ENCODE data around the gene IL33.
"Not testable (repeated sequence)": the region's sequence is repeated elsewhere in the genome, so short reads cannot be mapped to it uniquely, and the experiment has no call there.

IL33 gene, protein sequence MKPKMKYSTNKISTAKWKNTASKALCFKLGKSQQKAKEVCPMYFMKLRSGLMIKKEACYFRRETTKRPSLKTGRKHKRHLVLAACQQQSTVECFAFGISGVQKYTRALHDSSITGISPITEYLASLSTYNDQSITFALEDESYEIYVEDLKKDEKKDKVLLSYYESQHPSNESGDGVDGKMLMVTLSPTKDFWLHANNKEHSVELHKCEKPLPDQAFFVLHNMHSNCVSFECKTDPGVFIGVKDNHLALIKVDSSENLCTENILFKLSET

DNA sequence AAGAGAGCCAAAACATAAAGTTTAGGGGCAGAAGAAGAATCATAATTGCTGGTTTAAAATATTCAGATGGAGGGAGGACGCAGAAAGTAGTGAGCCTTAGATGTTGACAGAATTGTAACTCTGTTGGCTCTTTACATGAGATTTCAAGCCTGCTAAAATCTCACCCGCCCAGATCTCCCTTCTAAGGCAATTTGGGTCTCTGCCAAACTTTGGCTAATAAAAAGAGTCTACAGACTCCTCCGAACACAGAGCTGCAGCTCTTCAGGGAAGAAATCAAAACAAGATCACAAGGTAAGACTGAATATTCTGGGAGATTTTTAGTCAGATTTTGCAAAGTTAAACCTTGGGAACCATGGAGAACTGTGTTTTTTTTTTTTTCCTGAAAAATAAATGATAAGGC is at the start of gene IL33:
TSS of gene IL33 (plus strand) at position 246 of the 400 bp plus-strand sequence. CDS start 25,888 bp downstream, outside the sequence.
- no peaks in the 10 kb centered on the region for H3K4me1 ChIP-seq (ENCODE audit: control insufficient read depth in 1 of 2, insufficient read depth in 1 of 2, low read depth in 1 of 2, low read length in 1 of 2)
- no peak within 1 kb of the TSS for H3K27ac ChIP-seq

DNA sequence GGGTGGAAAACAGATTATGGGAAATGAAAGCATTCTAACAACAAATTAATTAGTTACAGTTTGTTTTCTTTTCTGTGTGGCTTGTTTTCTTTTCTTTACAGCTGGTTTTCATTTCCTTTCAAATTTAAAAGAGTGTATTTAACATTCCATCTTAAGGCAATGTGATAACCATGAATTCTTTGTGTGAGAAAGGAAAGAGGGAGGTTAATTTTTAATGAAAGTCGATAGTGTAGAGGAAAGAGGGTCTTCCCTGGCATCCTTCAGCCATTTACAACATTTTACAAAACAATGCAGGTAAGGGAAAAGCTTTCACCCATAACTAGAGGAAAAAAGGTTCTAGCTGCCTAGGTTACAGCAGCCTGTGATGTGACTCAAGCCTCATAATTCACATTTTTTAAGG is 43.9 kb upstream of the IL33 start:
- H3K27me3 ChIP-seq: no peaks in the 10 kb centered on the region
- H3K36me3 ChIP-seq: no peaks in the 10 kb centered on the region
- TF ChIP-seq, protein P1, sequence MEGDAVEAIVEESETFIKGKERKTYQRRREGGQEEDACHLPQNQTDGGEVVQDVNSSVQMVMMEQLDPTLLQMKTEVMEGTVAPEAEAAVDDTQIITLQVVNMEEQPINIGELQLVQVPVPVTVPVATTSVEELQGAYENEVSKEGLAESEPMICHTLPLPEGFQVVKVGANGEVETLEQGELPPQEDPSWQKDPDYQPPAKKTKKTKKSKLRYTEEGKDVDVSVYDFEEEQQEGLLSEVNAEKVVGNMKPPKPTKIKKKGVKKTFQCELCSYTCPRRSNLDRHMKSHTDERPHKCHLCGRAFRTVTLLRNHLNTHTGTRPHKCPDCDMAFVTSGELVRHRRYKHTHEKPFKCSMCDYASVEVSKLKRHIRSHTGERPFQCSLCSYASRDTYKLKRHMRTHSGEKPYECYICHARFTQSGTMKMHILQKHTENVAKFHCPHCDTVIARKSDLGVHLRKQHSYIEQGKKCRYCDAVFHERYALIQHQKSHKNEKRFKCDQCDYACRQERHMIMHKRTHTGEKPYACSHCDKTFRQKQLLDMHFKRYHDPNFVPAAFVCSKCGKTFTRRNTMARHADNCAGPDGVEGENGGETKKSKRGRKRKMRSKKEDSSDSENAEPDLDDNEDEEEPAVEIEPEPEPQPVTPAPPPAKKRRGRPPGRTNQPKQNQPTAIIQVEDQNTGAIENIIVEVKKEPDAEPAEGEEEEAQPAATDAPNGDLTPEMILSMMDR (IDR thresholded peaks at IDR 0.05): no peak

More for the DNA sequence above, at the start of gene IL33:
- TF ChIP-seq, protein P1 (IDR thresholded peaks at IDR 0.05): no peak
- H3K9me3 ChIP-seq: no peaks in the 10 kb centered on the region
- H3K27me3 ChIP-seq: no peaks in the 10 kb centered on the region
- no peaks in the 10 kb centered on the region for H3K36me3 ChIP-seq
- no peak within 1 kb of the TSS for H3K4me3 ChIP-seq (ENCODE audit: low read depth in 1 of 2, low read length in 1 of 2)

DNA sequence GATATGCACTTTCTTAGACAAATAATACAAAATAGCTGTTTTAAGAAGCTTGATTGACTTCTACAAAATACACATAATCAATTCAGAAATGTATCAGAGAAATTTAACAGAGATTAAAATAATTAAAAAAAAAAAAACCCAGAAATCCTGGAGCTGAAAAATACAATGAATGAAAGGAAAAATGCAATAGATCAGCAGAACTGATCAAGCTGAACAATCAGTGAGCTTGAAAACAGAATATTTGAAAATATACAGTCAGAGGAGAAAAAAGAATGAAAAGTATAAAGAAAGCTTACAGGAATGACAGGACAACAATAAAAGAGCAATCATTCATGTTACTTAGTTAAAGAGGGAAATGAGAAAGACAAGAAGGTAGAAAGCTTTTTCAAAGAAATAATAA is 41.7 kb upstream of the IL33 start:
- Histone ChIP-seq H3K27ac (no peak overlapping the region), H3K27me3 (no peaks in the 10 kb centered on the region), H3K36me3 (no peaks in the 10 kb centered on the region), H3K4me3 (ENCODE audit: low read depth in 1 of 2, low read length in 1 of 2) (no peak overlapping the region), H3K9me3 (peaks cover 6% of the 10 kb centered on the region), H3K4me1 (ENCODE audit: control insufficient read depth in 1 of 2, insufficient read depth in 1 of 2, low read depth in 1 of 2, low read length in 1 of 2) (no peaks in the 10 kb centered on the region)
- TF ChIP-seq, protein P1 (IDR thresholded peaks at IDR 0.05): no peak

More for the DNA sequence above, 43.9 kb upstream of the IL33 start:
- Histone ChIP-seq H3K27ac (no peak overlapping the region), H3K9me3 (peaks cover 6% of the 10 kb centered on the region), H3K4me3 (ENCODE audit: low read depth in 1 of 2, low read length in 1 of 2) (no peak overlapping the region), H3K4me1 (ENCODE audit: control insufficient read depth in 1 of 2, insufficient read depth in 1 of 2, low read depth in 1 of 2, low read length in 1 of 2) (no peaks in the 10 kb centered on the region)

GRCh38 chr9:6182549-6183226 is 32.9 kb upstream of the IL33 start:
- not testable (repeated sequence) for H3K27me3 ChIP-seq; H3K36me3 ChIP-seq; H3K4me1 ChIP-seq (ENCODE audit: control insufficient read depth in 1 of 2, insufficient read depth in 1 of 2, low read depth in 1 of 2, low read length in 1 of 2); H3K9me3 ChIP-seq; H3K27ac ChIP-seq; H3K4me3 ChIP-seq (ENCODE audit: low read depth in 1 of 2, low read length in 1 of 2)

DNA sequence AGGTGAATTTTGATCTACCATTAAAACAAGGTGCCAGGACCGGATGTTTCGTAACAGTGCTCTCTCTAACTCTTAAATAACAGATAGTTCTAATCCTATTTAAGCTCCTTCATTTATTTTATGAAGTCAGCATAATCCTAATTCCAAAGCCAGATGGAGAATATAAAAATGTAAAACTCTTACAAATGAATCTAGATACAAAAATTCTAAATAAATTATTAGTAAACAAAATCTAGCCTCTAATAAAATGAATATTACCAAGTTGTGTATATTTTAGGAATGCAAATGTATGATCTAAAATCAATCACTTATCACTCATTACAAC is 32.4 kb upstream of the IL33 start:
- TF ChIP-seq, protein P1 (IDR thresholded peaks at IDR 0.05): no peak
- no peaks in the 10 kb centered on the region for H3K4me1 ChIP-seq (ENCODE audit: control insufficient read depth in 1 of 2, insufficient read depth in 1 of 2, low read depth in 1 of 2, low read length in 1 of 2)
- no peaks in the 10 kb centered on the region for H3K9me3 ChIP-seq

DNA sequence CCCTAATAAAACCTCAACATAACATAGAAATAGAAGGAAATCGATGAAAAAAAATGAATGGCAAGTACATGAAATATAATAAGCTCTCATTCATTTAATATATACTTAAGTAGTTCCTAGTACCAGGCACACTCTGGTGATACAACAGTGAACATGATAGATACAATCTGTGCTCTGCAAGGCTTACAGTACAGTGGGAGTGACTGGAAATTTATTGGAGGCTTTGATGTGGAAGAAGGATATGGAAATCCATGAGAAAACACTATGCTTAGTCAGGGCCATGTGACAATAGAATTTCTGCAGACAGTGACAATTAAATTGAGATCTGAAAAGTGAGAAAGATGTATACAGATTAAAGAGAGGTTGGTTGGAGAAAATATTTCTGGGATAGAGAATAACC is 32.0 kb upstream of the IL33 start:
- TF ChIP-seq, protein P1 (IDR thresholded peaks at IDR 0.05): no peak
- Histone ChIP-seq H3K36me3 (no peaks in the 10 kb centered on the region), H3K4me1 (ENCODE audit: control insufficient read depth in 1 of 2, insufficient read depth in 1 of 2, low read depth in 1 of 2, low read length in 1 of 2) (no peaks in the 10 kb centered on the region), H3K27ac (no peak overlapping the region), H3K4me3 (ENCODE audit: low read depth in 1 of 2, low read length in 1 of 2) (no peak overlapping the region), H3K9me3 (no peaks in the 10 kb centered on the region), H3K27me3 (no peaks in the 10 kb centered on the region)

More for the DNA sequence above, 32.4 kb upstream of the IL33 start:
- Histone ChIP-seq H3K27me3 (no peaks in the 10 kb centered on the region), H3K36me3 (no peaks in the 10 kb centered on the region), H3K27ac (no peak overlapping the region), H3K4me3 (ENCODE audit: low read depth in 1 of 2, low read length in 1 of 2) (no peak overlapping the region)

Data from neutrophil (primary cell).